ENCODE measurements around the gene OR2Z1.
"Not testable (repeated sequence)": the region's sequence is repeated elsewhere in the genome, so short reads cannot be mapped to it uniquely, and the experiment has no call there.

OR2Z1 gene

DNA sequence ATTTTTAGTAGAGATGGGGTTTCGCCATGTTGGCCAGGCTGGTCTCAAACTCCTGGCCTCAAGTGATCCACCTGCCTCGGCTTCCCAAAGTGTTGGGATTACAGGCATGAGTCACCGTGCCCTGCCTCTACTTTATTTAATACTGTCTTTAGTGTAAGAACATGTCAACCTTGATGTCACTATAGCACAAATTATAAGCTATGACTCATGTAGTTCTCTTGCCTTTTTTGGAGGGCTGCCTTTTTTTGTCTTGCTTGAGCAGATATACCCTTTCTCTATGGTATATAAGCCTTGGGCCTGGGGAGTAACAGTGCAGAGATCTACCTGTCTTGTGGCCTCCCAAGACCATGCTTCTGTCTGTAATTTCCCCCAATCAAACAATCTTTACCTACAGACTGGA is 16.1 kb upstream of the OR2Z1 start:
- DNase-seq, result not testable (repeated sequence)

DNA sequence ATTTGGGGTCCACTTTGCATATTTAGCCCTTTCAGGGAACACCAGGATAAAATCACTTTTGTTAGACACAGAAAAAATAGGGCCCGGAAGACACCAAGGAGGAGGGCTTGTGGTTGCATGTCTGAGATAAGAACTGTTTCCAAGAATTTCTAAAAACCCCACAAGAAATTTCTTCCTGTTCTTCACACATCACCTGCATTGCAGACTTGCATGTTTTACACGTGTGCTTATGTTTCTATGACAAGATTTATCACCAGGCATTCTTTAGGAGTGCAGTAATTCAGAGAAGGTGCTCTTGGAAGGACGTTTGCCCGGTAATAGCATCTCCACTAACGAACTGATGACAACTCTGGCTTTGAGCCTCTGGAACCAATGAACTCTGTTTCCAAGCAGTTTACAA is 15.7 kb upstream of the OR2Z1 start:
- DNase-seq, result no peak

DNA sequence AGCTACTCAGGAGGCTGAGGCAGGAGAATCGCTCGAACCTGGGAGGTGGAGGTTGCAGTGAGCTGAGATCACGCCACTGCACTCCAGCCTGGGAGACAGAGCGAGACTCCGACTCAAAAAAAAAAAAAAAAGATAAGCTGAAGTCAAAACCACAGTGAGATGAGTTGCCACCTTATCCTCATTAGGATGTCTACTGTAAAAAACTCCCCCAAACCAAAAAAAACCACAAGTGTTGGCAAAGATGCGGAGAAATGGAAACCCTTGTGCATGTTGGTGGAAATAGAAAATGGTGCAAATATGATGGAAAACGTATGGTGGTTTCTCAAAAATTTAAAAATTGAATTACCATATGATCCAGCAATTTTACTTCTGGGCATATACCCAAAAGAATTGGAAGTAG is 11.1 kb upstream of the OR2Z1 start:
- not testable (repeated sequence) for DNase-seq

DNA sequence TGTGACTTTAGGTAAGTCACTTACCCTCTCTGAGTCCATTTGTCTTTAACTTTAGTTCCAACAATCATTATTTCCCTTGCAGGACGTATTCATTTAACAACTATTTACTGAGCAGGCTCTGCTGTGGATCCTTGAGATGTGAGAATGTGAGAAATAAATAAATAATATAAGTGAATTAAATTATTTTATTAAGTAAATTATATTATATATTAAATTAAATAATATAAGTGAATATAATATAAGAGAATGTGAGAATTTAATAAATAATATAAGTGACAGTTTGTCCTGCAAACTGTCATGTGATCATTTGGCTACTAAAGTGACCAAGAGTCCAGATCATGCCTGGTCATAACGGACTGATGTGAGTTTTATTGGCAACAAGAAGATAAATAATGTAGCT is 598 bp downstream of the OR2Z1 start:
- DNase-seq, result no peak

DNA sequence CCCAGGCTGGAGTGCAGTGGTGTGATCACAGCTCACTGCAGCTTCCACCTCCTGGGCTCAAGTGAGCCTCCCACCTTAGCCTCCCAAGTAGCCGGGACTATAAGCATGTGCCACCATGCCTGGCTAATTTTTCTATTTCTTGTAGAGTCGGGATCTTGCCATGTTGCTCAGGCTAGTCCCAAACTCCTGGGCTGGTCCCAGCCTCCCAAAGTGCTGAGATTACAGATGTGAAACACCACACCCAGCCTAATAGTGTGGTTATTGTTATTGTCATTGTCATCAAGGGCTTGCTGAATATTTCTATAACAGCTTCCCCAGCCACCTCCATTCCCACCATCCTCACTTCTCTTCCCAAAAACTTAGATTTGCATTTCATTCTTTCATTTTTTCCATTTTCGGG is 2.8 kb downstream of the OR2Z1 start:
- DNase-seq, result no peak

DNA sequence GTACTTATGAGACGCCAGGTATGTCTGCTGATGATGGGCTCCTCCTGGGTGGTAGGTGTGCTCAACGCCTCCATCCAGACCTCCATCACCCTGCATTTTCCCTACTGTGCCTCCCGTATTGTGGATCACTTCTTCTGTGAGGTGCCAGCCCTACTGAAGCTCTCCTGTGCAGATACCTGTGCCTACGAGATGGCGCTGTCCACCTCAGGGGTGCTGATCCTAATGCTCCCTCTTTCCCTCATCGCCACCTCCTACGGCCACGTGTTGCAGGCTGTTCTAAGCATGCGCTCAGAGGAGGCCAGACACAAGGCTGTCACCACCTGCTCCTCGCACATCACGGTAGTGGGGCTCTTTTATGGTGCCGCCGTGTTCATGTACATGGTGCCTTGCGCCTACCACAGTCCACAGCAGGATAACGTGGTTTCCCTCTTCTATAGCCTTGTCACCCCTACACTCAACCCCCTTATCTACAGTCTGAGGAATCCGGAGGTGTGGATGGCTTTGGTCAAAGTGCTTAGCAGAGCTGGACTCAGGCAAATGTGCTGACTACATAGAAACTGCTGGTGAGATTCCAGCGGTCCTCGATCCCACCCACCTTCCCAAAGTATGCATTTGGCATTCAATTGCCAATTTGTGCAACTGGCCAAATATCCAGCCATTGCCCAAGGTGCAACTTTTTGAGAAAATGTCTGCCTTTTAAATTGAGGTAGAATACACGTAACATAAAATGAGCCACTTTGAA is 10.2 kb downstream of the OR2Z1 start:
- DNase-seq, result no peak

DNA sequence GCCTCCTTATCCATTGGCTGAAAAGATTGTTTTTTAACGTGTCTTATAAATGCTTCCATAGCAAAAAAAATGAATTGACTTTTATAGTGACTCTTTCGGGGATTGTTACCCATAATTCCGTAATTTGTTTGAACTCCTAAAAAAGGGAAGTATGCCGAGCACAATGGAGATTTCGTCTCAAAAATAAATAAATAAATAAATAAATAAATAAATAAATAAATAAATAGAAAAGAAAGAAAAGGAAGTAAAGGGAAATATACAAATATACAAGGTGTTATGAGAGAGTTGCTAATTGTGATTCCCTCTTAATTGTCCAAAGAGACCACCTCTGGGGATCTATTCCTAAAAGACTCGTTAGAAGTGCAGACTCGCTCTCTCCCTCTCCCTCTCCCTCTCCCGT is 16.9 kb downstream of the OR2Z1 start:
- no peak for DNase-seq

DNA sequence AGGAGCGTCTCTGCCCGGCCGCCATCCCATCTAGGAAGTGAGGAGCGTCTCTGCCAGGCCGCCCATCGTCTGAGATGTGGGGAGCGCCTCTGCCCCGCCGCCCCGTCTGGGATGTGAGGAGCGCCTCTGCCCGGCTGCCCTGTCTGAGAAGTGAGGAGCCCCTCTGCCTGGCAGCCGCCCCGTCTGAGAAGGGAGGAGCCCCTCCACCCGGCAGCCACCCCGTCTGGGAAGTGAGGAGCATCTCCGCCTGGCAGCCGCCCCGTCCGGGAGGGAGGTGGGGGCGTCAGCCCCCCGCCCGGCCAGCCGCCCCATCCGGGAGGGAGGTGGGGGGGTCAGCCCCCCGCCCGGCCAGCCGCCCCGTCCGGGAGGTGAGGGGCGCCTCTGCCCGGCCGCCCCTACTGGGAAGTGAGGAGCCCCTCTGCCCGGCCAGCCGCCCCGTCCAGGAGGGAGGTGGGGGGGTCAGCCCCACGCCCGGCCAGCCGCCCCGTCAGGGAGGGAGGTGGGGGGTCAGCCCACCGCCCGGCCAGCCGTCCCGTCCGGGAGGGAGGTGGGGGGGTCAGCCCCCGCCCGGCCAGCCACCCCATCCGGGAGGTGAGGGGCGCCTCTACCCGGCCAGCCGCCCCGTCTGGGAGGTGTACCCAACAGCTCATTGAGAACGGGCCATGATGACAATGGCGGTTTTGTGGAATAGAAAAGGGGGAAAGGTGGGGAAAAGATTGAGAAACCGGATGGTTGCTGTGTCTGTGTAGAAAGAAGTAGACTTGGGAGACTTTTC is 18.0 kb downstream of the OR2Z1 start:
- not testable (repeated sequence) for DNase-seq

DNA sequence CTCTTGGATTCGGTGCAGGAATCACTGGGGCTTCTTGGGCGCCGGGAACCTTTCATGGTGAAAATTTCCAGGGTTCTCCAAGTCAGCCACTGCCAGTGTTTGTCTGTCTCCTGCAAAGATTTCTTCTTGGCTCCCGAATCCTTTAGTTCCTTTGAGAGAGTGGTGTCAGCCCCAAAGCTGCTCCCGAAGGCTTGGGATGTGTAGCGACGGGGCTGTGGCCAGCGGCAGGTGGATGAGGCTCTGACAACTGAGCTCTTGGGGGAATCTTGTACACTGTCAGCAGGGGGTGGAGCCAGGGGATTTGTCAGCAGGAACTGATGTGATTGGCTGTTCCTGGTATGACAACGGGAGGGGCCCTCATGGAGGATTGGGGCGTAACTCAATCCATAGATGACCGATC is 45.8 kb downstream of the OR2Z1 start:
- not testable (repeated sequence) for DNase-seq

DNA sequence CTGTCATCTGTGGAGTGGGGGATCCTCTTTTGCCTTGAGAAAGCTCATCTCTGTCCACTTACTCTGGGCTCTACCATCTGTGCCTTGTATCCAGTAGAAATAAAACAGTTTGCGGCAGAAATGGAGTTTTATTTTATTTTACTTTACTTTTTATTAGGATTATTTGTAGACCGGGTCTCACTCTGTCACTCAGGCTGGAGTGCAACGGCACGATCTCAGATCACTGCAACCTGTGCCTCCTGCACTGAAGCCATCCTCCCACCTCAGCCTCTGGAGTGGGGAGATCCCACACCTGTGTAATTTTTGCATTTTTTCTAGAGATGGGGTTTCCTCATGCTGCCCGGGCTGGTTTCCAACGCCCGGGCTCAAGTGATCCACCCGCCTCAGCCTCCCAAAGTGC is 47.8 kb downstream of the OR2Z1 start:
- not testable (repeated sequence) for DNase-seq

DNA sequence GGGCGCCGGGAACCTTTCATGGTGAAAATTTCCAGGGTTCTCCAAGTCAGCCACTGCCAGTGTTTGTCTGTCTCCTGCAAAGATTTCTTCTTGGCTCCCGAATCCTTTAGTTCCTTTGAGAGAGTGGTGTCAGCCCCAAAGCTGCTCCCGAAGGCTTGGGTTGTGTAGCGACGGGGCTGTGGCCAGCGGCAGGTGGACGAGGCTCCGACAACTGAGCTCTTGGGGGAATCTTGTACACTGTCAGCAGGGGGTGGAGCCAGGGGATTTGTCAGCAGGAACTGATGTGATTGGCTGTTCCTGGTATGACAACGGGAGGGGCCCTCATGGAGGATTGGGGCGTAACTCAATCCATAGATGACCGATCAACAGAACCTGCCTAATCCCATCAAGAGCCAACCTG is 52.2 kb downstream of the OR2Z1 start:
- not testable (repeated sequence) for DNase-seq

All from NCI-H1105 (cell line).